Amygdala (tissue), 56 donors: Measurements from ENCODE around the gene PLA2G4F.
A peak's percentile ranks its signal among the peaks of the same experiment; 100 is the strongest.

Source experiments
- DNase-seq, 56 donors: peaks; one replicate each; lab custom pipeline; 2025; lab: John Stamatoyannopoulos, UW

The PLA2G4F gene

DNA sequence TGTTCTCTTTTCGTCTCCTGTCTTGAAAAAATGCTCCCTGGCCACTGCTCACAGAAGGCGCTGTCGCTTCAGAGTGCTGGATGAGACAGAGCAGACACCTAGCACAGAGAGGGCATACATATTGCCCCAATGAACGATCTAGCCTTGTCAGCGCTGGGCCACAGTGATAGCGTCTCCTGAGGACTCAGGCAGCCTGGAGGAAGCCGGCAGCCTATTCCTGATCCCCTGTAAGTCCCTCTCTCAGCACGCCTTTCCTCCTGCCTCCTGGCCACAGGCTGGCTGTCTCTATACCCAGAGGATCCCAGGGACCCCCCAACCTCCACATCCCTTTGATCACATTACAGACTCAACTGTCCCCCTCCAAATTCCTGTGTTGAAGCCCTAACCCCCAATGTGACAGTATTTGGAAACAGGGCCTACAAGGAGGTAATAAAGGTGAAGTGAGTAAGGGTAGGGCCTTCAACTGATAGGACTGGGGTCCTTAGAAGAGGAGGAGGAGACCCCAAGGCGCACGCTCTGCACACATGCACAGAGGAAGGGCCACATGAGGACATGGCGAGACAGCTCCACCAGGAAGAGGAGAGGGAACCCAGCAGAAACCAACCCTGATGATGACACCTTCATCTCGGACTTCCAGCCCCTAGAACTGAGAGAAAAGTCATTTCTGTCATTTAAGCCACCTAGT, 7.5 kb downstream of the PLA2G4F start:
- DNase-seq: no peak

DNA sequence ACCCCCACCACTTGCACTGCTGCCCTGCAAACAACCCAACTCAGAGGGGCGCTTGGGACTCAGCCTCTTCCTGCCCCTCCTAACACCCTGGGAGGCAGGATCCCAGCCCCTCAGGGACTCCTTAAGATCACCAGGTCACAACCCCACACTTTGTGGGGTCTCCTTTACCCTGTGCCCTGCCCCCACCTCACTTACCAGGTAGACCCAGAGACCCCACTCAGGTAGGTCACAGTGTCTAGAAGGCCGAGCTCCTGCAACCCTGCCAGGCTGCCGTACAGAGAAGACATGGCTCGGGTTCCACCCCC, 9.1 kb downstream of the PLA2G4F start:
- no peak for DNase-seq

DNA sequence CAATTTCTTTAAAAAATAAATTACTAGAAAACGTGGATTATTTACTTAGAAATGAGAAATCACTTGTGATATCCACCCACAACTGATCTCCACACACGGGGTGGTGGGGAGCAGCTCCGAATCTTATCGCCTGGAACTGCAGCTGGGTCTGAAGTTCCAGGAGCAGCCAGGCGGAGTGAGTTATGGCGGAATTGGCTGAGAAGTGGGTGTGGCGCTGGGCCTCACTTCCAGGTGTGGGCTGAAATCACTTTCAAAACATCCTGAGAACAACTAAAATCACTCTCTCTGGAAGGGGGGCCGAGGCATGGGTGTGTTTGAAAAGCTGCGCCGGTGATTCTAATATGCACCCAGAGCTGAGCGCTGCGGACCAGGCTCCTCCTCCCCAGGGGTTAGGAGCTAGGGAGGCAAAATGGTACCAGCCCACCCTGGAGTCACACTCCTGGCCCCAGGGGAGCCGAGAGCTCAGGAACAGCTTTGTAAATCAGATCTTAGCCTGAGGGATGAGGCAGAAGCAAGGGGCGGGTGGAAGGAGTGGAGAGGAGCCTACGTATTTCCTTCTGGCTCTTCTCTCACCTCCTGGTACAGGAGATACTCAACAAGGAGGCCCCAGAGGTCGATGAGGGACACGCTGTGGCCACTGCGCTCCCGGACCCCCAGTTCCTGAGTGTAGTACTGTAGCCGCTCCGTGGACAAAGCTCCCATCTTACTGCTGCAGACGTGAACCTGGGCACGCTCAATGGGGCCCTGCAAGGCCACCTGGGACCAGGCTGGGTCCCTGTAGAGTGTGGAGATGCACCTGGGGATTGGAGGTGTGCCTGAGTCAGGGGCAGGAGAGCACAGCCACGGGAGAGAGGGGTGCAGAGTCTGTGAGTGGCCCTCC, 9.6 kb downstream of the PLA2G4F start:
- no peak for DNase-seq

DNA sequence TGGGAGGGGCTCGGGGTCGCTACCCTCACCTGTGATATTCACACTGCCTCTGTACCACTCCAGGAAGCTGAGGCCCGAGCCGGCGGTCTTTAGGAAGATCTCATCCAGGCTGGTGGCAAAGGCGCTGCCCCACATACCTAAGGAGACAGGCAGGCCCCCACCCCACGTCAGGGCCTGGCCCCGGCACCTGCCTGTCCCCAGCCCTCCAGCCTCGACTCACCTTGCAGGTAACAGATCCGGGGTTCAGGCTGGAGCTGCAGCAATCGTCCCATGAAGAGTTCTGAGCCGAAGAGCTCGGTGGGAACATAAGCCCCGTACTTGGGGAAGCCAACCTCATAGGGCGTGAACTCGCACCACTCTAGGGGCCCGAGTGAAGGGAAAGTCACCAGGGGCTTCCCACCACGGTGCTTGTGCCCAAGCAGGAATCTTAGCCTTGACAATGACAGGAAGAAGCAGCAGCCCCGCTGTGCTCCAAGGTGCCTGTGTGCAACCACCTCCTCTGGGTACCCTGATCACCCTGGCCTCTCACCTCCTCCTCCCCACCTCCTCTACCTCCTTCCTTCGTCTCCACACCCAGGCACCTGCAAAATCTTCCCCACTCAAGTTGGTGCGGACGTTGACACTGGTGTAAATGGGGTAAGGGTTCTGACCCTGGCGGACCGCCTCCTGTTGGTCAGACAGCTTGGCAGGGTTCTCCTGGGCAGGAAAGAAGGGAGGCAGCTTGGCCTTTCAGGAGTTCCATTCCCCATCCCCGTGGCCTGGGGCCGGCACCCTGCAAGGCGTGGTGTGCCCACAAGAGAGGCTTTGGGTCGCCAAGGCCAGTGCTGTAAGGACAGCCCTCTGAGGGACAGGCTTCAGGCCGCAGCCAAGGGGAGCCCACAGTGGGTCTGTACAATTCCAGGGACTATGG, 10.6 kb downstream of the PLA2G4F start:
- DNase-seq: no peak

DNA sequence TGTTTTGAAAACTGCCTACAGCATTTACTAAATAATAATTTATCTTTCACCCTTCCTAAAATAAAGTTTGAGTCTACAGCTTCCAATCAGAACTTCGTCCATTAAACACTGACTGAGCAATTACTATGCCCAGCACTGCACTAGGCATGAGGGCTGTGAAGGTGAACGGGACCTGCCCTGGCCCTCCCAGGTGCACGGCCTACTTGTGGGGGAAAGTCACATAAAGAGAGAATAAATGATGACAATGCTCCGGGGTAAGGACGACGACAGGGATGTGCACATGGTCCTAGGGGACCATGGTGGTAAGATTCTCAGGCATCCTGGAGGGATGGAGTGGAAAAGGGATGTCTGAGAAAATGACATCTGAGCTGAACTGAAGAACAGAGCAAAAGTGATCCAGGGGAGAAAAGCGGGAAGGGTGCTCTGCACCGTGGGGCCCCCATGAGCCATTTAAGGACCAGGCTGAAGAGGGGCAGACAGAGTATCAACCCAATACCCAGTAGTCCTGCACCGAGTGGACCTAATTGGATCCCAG, 11.5 kb downstream of the PLA2G4F start:
- DNase-seq: no peak

DNA sequence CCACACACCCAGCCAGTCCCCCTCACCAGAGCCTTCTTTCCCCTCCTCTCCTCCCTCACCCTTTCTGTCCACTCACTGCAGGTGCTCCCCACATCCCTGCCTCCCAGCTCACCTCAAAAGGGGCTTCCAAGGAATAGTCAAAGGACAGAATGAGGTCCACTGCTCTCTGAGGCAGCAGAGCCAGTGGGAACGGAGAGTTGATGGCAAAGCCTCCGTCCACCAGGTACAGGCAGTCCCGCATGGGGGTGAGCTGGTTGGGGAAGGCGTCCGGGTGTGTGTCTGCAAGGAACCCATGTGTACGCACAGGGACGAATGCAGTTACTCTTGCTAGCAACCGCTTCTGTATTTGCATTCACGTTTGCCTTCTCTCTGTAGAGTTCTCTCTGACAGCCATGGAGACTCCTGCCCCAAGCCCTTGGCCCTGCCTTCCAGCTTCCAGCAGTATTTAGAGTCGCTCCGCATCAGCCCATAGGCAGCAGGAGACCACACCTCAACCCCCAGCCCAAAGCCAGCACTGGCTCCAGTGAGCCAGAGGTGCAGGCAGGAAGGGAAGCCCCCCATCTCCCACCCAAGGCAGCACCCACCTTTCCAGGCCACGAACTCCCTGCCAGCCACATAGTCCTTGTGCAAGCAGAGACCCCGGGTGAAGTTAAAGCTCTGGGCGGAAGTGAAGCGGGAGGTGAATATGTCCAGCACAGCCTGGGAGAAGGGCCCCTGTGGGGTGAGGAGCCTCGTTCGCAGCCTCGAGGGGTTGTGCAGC, 12.4 kb downstream of the PLA2G4F start:
- DNase-seq: no peak

DNA sequence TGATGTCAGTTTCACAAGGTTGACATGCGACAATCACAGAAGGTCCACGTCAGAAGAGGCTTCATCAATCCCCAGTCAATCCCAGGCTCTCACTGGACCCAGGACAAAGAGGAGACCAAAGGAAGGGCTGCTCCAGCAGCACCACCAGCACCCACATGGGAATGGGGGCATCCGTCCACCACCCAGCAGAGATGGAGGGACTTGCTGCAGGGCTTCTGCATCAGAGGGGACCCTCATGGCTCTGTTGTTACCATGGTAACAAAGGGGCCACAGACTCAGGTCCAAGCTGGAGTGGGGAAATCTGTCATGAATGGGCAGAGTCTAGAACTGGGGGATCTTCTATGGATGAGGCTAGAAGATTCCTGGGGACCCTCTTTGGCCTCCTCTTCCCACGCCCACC, 13.1 kb downstream of the PLA2G4F start:
- no peak for DNase-seq

DNA sequence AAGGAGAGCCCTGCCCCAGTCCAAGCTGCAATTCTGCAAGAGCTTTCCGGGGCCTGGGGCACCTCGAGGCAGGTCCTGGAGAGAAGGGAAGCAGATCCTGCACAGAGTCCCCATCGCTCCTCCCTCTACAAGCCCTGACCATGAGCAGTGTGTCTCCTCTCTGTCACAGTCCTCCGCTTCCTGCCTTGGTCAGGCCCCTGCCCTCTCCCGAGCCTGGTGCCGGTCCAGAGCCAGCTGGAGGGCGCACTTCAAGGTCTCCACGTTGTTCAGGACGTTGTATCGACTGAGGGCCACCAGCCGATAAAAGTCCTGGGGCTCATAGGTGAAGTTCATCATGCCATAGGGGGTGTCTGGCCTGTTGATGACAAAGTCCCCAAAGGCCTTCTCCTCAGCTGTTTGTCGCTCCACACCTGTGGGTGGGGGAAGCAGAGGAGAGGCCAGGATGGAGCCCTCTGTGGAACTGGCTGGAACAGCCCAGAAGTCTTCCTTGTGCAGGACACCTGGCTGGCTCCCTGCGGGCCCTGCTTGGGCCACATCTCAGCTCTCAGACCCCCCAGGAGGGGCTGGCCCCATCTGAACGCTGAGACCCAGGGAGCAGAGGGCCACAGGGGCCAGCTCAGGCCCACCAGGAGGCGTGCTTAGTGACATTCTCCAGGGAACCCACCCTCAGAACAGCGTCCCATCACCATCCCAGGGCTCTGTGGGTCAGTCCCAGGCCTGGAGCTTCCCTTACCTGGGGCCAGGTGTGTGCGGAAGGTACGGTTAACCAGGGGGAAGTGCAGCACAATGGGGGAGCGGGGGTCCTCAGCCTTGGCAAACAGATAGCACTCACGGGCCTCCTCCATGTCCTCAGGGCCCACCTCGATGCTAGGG, 14.4 kb downstream of the PLA2G4F start:
- no peak for DNase-seq

DNA sequence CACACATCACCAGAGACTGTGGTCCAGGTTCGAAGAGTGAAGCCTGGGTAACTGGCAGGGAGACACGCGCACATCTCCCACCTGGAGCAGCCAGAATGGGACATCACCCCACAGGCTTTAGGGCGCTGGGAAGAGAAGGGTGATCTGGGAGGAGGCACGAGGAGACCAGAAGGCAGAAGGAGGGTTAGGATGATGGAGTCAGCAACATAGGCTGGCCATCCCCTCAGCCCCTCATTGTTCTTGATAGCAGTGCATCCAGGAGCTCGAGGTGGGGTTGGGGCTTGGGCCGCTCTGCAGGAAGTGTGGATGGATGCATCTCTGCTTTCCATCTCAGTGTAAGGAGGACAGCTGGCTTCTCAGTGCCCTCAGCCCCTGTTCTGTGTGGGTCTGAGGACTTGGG, 15.2 kb downstream of the PLA2G4F start:
- DNase-seq: no peak

DNA sequence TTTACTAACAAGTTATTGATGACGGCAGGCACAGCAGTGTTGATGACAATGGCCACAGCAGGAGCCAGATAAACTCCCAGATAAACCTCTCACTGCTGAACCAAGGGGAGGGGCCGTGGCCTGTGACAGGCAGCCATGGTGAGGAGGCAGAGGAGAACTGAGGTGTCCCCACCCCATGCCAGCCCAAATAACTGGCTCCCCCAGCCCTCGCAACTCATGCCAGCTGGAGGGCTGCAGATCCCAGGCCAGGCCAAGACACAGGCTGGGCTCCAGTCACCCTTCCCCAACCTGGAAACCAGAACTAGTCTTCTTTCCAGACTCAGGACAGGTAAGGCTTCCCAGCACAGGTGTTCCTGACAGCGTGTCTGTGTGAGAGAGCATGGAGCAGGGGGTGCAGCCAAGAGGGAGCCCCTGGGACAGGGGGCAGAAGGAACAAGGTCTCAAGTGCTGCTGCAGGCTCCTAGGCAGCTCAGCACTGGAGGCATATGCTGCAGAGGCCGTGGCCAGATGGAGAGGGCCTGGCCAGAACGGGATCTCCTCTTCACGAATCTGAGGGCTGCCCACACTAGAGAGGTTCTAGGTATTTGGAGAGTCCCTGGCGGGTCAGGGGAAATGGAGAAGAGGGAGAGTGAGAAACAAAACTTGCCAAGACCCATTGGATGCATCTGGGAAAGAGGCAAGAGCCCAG, 15.9 kb downstream of the PLA2G4F start:
- no peak for DNase-seq

DNA sequence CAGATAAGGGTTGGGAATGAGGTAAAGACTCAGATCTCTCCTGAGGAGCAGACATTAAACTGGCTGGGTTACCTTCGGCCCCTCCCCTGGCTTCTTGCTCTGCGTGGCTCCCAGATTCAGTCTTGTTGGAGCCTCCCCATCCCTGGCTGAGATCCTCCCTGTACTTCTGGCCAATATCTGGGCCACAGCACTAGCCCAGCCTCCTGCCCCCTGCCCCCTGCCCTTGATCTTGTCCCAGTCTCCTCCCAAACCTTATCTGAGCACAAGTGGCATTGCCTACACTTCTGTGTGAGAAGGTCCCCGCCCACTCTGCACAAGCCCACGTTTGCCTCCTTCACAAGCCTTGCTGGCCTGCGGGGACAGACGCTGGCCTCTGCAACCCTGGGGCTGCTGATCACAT, 16.8 kb downstream of the PLA2G4F start:
- no peak for DNase-seq

DNA sequence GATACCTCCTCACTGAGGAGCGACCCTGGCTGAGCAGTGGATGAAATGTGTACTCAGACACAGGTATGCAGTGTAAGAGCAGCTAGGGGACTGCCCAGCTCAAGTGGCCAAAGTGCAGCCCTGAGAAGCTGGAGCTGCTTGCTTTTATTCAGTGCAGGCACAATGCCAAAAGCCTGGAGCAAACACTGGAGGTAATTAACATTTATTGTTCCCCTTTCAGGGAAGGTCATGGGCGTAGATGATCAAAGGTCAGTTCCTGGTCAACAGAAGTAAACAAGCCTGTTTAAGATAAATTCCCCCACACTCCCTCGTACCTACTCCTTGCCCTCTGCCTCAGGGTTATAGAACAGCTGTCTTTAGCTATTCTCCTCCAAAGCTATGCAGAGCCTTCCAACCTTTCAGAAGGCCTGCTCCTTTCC, 17.5 kb downstream of the PLA2G4F start:
- no peak for DNase-seq

DNA sequence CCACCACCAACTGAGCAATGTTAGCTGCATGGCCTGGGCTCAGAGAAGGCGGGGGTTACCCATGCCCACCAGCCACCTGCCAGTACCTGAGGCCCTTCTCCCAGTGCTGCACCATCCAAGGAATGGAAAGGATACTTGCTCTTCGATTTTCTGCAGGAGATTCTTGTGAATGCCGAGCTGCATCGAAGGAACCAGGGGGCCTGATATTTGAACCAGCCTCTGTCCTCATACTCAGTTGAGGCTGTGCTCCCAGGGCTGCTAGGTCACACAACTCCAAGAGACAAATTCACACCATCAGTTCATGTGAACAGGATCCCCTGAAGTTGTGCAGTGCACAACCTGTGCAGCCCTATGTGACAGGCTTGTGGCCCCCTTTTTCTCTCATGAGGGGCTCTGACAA, 18.0 kb downstream of the PLA2G4F start:
- DNase-seq: no peak

DNA sequence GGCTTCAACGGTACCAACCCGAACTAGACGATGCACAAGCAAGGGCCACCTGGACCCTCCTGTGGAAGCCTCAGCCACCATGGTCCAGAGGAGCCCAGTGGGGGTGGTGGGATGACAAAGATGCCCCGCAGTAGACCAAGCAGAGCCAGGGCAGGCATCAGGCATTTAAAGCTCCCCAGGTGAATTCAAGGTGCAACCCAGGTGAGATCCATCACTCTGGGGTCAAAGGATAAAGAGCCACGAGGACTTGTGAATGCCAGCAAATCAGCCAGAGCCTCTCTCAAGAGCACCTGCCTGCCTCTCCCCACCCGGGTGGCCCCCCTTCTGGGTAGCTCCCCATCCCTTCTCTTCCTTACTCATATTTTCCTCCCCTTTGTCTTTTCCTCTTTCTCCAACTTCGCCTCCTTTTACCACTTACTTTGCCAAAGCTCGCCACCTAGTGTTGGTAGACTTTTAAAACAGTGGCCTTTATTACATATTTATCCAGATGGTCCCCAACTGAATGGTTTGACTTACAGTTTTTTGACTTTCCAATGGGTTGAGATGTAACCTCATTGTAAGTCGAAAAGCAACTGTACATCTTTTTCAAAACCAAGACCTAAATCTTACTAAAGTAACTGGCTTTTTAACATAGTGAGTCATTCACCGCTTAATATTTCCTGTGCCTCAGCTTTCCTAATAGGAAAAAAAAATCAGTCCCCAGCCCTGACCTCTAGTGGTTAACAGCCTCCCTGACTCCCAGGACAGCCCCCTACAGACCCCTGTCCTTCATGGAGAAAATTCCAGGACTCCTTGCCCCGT, 18.8 kb downstream of the PLA2G4F start:
- DNase-seq: peak in 5 of 56 donors; percentile 11 to 37 (median 16)

DNA sequence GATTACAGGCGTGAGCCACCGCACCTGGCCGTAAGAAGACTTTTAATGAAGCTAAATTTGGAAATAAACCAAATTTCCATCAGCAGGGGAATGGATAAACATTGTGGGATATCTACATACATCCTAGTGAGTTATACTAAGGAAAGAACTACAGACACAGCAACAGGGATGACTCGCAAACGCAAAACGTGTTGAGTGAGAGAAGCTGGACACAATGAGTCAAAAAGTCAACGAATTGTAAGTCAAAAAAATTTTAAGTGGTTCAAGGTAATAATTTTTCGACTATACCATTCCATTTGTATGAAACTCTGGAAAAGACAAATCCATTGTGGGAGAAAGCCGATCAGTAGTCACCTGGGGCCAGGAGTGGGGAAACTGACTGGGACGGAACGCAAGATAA, 19.9 kb downstream of the PLA2G4F start:
- no peak for DNase-seq

DNA sequence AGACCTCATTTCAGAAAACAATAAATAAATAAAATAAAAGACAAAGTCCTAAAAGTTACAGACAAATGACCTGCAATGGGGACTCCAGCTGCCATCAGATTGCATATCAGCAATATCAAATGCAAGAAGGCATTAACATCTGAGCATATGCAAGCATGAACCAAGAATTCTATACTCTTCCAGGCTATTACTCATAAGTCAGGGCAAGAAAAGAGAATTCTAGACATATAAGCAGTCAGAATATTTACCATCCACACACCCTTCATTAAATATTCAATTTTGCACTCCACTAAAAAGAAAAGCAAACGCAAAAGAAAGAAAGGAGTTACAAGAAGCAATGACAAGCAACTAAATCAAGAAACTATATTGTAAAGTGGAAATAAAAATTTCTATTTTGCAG, 21.1 kb downstream of the PLA2G4F start:
- DNase-seq: no peak

DNA sequence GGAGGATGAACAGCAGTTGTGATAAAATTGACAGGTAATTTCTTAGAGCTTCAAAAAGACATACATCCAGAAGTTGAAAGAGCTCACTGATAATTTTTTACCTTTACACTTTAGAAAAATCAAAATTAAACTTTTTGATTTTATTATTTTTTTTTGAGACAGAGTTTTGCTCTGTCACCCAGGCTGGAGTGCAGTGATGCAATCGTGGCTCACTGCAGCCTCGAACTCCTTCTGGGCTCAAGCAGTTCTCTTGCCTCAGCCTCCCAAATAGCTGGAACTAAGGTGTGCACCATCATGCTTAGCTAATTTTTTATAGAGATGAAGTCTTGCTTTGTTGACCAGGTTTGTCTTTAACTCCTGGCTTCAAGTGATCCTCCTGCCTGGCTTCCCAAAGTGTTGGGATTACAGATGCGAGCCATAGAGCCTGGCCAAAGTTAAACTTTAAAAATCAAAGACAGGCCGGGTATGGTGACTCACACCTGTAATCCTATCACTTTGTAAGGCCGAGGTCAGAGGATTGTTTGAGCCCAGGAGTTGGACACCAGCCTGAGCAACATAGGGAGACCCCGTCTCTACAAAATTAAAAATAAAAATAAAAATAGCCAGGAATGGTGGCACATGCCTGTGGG, 21.7 kb downstream of the PLA2G4F start:
- DNase-seq: no peak
